ENCODE data around the gene KRT6C. TPM values are rescaled to one million over a fixed set of nuclear protein-coding genes. Genes with fewer than 3 reads are reported as not detected.

KRT6C gene
- total and polyA plus RNA-seq, 10 donors = 0.03 to 0.07 (median 0.06) TPM; not detected in 7

DNA sequence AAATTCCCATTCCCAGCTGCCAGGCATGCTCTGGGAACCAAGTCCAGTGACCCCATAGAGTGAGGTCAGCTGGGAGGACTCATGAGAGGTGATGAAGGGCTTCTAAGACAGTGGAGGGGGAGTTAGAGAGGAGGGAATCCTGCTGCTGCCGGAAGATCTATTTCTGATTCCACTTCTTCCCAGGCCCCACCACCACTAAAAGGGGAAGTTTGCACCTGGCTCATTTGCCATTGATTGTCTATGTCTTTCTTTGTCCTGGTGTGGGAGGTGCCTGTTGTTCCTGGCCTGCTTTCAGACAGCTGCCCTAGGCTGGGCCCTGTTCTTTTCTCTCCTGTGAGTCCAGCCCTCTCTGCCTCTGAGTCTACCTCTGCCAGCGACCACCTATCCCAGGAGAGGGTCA is 22.4 kb upstream of the KRT6C start:
- Histone ChIP-seq H3K9me3 (no peaks in the 10 kb centered on the region), H3K4me3 (no peak overlapping the region), H3K36me3 (no peaks in the 10 kb centered on the region), H3K27ac (no peak overlapping the region), H3K27me3 (replicated peaks in 1 of 7) (peaks cover 0 to 34% (median 0%) of the 10 kb centered on the region in 7 donors), H3K4me1 (peaks cover 0 to 15% (median 6%) of the 10 kb centered on the region in 6 donors)
- TF ChIP-seq, protein P1, sequence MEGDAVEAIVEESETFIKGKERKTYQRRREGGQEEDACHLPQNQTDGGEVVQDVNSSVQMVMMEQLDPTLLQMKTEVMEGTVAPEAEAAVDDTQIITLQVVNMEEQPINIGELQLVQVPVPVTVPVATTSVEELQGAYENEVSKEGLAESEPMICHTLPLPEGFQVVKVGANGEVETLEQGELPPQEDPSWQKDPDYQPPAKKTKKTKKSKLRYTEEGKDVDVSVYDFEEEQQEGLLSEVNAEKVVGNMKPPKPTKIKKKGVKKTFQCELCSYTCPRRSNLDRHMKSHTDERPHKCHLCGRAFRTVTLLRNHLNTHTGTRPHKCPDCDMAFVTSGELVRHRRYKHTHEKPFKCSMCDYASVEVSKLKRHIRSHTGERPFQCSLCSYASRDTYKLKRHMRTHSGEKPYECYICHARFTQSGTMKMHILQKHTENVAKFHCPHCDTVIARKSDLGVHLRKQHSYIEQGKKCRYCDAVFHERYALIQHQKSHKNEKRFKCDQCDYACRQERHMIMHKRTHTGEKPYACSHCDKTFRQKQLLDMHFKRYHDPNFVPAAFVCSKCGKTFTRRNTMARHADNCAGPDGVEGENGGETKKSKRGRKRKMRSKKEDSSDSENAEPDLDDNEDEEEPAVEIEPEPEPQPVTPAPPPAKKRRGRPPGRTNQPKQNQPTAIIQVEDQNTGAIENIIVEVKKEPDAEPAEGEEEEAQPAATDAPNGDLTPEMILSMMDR (IDR thresholded peaks at IDR 0.05 in 8 of 11, conservative IDR thresholded peaks at IDR 0.05 in 3 of 11) = no peak
- TF ChIP-seq POLR2A (IDR thresholded peaks at IDR 0.05) = no peak
- TF ChIP-seq POLR2AphosphoS5 (IDR thresholded peaks at IDR 0.05) = no peak
- WGBS, 5 donors = 35 to 63% (median 54%) methylated on average over 2 of the region's 2 CpGs
- intact Hi-C loops (cut with DNase I; ENCODE audit: low total_unique reads) = loop anchor here (10.0 kb wide), 1 partner anchor 111 kb away; the partner anchor contains the start of gene KRT84
- no peak for DNase-seq

DNA sequence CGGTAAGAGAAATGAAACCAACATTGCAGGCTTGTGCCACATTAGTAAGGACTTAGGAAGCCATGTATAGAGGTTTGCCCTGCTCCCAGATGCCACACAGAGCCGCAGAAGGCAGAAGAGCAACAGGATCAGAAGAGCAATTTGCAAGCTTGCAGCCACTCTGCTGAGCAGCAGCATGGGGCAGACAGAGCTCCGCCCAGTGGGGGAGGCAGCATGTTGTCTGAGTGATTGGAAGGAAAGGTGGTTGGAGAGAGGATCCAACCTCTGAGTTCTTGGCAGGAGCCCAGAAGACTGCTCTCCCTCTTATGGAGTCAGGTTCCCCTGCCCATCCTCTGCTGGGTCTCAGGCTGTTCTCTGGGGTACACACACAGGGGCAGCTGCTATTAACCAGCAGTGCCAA is 21.8 kb upstream of the KRT6C start:
- Histone ChIP-seq H3K4me1 (peaks cover 0 to 15% (median 6%) of the 10 kb centered on the region in 6 donors), H3K4me3 (no peak overlapping the region), H3K9me3 (no peaks in the 10 kb centered on the region), H3K36me3 (no peaks in the 10 kb centered on the region), H3K27me3 (replicated peaks in 1 of 7) (peaks cover 0 to 37% (median 0%) of the 10 kb centered on the region in 7 donors), H3K27ac (peak overlapping the region in 1 of 8 donors; percentile 21)
- intact Hi-C loops (cut with DNase I; ENCODE audit: low total_unique reads) = loop anchor here (10.0 kb wide), 1 partner anchor 111 kb away; the partner anchor contains the start of gene KRT84
- no peak for TF ChIP-seq POLR2AphosphoS5 (IDR thresholded peaks at IDR 0.05)
- WGBS, 5 donors = 40 to 46% (median 42%) methylated on average over 3 of the region's 3 CpGs
- no peak for DNase-seq

DNA sequence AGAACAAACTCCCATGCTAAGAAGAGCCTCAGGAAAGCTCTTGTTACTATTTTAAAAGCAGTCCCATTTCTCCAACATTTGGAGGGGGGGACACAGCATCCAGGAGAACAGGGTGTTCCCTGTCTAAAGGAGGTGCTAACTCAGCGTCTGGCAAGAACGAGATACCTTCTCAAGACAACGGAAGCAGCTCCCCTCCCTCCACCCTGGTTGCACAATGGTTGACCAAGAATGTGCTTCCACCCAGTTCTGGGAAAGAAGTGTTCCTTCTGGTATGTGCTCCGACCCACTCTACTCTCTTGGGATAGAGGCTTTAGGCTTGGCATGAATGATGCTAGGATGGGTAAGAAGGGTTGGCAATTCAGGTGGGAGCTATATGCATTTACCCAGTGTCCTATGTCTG is 20.9 kb upstream of the KRT6C start:
- H3K27ac ChIP-seq = peak overlapping the region in 1 of 8 donors; percentile 21
- DNase-seq = no peak
- TF ChIP-seq POLR2AphosphoS5 (IDR thresholded peaks at IDR 0.05) = peak in 1 of 3 donors; percentile 35
- TF ChIP-seq, protein P1 (IDR thresholded peaks at IDR 0.05 in 8 of 11, conservative IDR thresholded peaks at IDR 0.05 in 3 of 11) = no peak
- no peak for TF ChIP-seq POLR2A (IDR thresholded peaks at IDR 0.05)
- H3K27me3 ChIP-seq (replicated peaks in 1 of 7) = peaks cover 0 to 36% (median 0%) of the 10 kb centered on the region in 7 donors
- peaks cover 0 to 15% (median 6%) of the 10 kb centered on the region in 6 donors for H3K4me1 ChIP-seq
- no peaks in the 10 kb centered on the region for H3K9me3 ChIP-seq
- WGBS, 5 donors = 48 to 65% (median 58%) methylated on average over 3 to 4 of the region's 4 CpGs
- H3K36me3 ChIP-seq = no peaks in the 10 kb centered on the region
- no peak overlapping the region for H3K4me3 ChIP-seq
- intact Hi-C loops (cut with DNase I; ENCODE audit: low total_unique reads) = loop anchor here (10.0 kb wide), 1 partner anchor 110 kb away; the partner anchor contains the start of gene KRT84

DNA sequence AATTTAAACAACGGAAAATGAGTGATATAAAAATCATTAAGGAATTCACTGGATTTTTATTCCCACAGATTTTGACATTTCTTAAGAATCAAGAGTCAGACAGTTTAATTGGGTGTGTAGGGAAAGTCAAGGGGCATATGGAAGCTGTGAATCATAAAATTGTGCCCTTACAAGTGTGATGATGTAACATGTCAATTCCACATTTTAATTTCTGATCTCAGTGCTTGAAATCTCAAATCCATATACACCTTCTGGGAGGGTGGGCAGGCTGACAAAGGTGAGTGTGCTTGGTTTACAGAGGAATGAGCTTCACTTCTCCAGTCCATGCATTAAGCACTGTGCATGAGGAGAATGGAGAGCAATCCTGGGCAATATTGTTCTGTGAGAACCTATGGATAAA is 20.5 kb upstream of the KRT6C start:
- Histone ChIP-seq H3K36me3 (no peaks in the 10 kb centered on the region), H3K27ac (no peak overlapping the region), H3K4me1 (peaks cover 0 to 15% (median 6%) of the 10 kb centered on the region in 6 donors), H3K9me3 (no peaks in the 10 kb centered on the region), H3K4me3 (no peak overlapping the region), H3K27me3 (replicated peaks in 1 of 7) (peaks cover 0 to 32% (median 0%) of the 10 kb centered on the region in 7 donors)
- TF ChIP-seq POLR2AphosphoS5 (IDR thresholded peaks at IDR 0.05) (no peak), POLR2A (IDR thresholded peaks at IDR 0.05) (no peak)
- TF ChIP-seq, protein P1 (IDR thresholded peaks at IDR 0.05 in 8 of 11, conservative IDR thresholded peaks at IDR 0.05 in 3 of 11) = no peak
- WGBS, 5 donors = 86 to 89% (median 88%) methylated on average over 1 of the region's 1 CpG
- intact Hi-C loops (cut with DNase I; ENCODE audit: low total_unique reads) = loop anchor here (10.0 kb wide), 1 partner anchor 109 kb away; the partner anchor contains the start of gene KRT84
- DNase-seq = no peak
